Measurements from ENCODE around the gene ASIC2. TPM values are rescaled to one million over a fixed set of nuclear protein-coding genes. Genes with fewer than 3 reads are reported as not detected.

ASIC2 gene
- total RNA-seq, 1 experiment from 2014 or later: not detected

DNA sequence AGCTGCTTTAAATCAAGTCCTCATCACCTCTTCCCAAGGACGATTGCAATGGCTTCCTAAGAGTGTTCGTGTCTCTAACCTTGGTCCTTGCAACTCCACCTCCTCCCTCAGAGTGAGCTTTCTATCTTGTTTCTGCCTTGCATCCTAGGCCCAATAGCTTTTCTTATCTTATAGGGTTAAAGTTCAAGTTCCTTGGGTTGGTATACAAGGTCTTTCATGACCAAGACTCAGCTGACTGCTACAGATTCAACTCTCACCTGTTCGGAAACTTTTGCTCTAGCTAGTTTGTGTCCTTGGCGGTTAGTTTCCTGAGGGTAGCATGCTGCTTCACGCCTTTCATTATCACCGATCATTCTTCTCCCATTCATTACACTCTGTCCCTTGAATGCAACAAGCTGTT, 290.8 kb downstream of the ASIC2 start:
- Mint-ChIP-seq H3K36me3 (ENCODE audit: insufficient read depth, unreplicated experiment) (no peaks in the 10 kb centered on the region), H3K27me3 (ENCODE audit: insufficient read depth, unreplicated experiment) (peaks cover 4% of the 10 kb centered on the region), H3K9me3 (ENCODE audit: unreplicated experiment) (peaks cover 10% of the 10 kb centered on the region), H3K27ac (ENCODE audit: unreplicated experiment) (no peak overlapping the region), H3K4me1 (ENCODE audit: low read depth, unreplicated experiment) (peaks cover 19% of the 10 kb centered on the region), H3K4me3 (ENCODE audit: unreplicated experiment) (no peak overlapping the region)
- Histone ChIP-seq H3K4me1 (peaks cover 12% of the 10 kb centered on the region), H3K9me3 (no peaks in the 10 kb centered on the region), H3K36me3 (ENCODE audit: control insufficient read depth, insufficient read depth, low read length) (no peaks in the 10 kb centered on the region), H3K4me3 (ENCODE audit: low read depth, low read length) (no peak overlapping the region), H3K27me3 (replicated peaks; ENCODE audit: control insufficient read depth, insufficient read depth, low read length) (no peaks in the 10 kb centered on the region)
- intact Hi-C loops (cut with micrococcal nuclease; ENCODE audit: unreplicated experiment): no loop called here
- POLR2A ChIA-PET: no interaction called here
- TF ChIP-seq, protein P1, sequence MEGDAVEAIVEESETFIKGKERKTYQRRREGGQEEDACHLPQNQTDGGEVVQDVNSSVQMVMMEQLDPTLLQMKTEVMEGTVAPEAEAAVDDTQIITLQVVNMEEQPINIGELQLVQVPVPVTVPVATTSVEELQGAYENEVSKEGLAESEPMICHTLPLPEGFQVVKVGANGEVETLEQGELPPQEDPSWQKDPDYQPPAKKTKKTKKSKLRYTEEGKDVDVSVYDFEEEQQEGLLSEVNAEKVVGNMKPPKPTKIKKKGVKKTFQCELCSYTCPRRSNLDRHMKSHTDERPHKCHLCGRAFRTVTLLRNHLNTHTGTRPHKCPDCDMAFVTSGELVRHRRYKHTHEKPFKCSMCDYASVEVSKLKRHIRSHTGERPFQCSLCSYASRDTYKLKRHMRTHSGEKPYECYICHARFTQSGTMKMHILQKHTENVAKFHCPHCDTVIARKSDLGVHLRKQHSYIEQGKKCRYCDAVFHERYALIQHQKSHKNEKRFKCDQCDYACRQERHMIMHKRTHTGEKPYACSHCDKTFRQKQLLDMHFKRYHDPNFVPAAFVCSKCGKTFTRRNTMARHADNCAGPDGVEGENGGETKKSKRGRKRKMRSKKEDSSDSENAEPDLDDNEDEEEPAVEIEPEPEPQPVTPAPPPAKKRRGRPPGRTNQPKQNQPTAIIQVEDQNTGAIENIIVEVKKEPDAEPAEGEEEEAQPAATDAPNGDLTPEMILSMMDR (IDR thresholded peaks at IDR 0.05; ENCODE audit: insufficient read depth in 1 of 2, low read depth in 1 of 2, low read length in 1 of 2, severe bottlenecking in 1 of 2, unreplicated experiment in 1 of 2): no peak
- no TSS peak for BruUV-seq (replicated peaks)
- DNase-seq: no peak
- CTCF ChIA-PET: interaction anchor here (1.1 kb wide), 1 partner anchor 66 kb away, joined by 3 read pairs; no protein-coding TSS in a partner anchor

DNA sequence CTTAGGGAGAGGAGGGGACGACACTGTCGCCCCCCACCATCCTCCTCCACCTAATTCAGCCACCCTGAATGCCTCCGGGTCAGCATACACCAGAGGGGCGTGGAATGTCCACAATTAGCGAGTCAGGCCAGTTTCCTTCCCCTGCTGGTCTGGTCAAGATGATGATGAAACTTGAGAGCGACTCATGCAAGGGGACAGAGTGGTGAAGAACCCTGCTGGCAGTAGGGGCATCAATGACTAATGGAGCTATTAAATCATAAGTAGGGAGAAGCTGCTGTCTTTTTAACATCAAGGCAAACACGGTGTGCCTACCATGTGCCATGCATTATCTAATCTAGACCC, 294.2 kb downstream of the ASIC2 start:
- BruUV-seq (replicated peaks): no TSS peak
- H3K36me3 Mint-ChIP-seq (ENCODE audit: insufficient read depth, unreplicated experiment): no peaks in the 10 kb centered on the region
- ChIA-PET POLR2A (interaction anchor here (0.6 kb wide), 1 partner anchor 62 kb away, joined by 3 read pairs; no protein-coding TSS in a partner anchor), CTCF (interaction anchor here (0.6 to 2.8 kb wide), 11 partner anchors 11 to 215 kb away, joined by 3 to 40 read pairs (median 8); partner anchors contain the start of gene MYO1D)
- H3K4me3 Mint-ChIP-seq (ENCODE audit: unreplicated experiment): peak overlapping the region; percentile 82
- intact Hi-C loops (cut with micrococcal nuclease; ENCODE audit: unreplicated experiment): loop anchor here (1.0 to 2.0 kb wide), 6 partner anchors 36 to 216 kb away; partner anchors contain the start of gene MYO1D
- H3K9me3 Mint-ChIP-seq (ENCODE audit: unreplicated experiment): no peaks in the 10 kb centered on the region
- TF ChIP-seq, protein P1 (IDR thresholded peaks at IDR 0.05; ENCODE audit: insufficient read depth in 1 of 2, low read depth in 1 of 2, low read length in 1 of 2, severe bottlenecking in 1 of 2, unreplicated experiment in 1 of 2): no peak
- peaks cover 23% of the 10 kb centered on the region for H3K4me1 Mint-ChIP-seq (ENCODE audit: low read depth, unreplicated experiment)
- H3K9me3 ChIP-seq: no peaks in the 10 kb centered on the region
- peak overlapping the region; percentile 6 for H3K4me3 ChIP-seq (ENCODE audit: low read depth, low read length)
- no peaks in the 10 kb centered on the region for H3K27me3 Mint-ChIP-seq (ENCODE audit: insufficient read depth, unreplicated experiment)
- H3K27me3 ChIP-seq (replicated peaks; ENCODE audit: control insufficient read depth, insufficient read depth, low read length): no peaks in the 10 kb centered on the region
- peaks cover 12% of the 10 kb centered on the region for H3K4me1 ChIP-seq
- H3K36me3 ChIP-seq (ENCODE audit: control insufficient read depth, insufficient read depth, low read length): no peaks in the 10 kb centered on the region
- peak overlapping the region; percentile 92 for H3K27ac Mint-ChIP-seq (ENCODE audit: unreplicated experiment)
- DNase-seq: peak; percentile 50 to 67

DNA sequence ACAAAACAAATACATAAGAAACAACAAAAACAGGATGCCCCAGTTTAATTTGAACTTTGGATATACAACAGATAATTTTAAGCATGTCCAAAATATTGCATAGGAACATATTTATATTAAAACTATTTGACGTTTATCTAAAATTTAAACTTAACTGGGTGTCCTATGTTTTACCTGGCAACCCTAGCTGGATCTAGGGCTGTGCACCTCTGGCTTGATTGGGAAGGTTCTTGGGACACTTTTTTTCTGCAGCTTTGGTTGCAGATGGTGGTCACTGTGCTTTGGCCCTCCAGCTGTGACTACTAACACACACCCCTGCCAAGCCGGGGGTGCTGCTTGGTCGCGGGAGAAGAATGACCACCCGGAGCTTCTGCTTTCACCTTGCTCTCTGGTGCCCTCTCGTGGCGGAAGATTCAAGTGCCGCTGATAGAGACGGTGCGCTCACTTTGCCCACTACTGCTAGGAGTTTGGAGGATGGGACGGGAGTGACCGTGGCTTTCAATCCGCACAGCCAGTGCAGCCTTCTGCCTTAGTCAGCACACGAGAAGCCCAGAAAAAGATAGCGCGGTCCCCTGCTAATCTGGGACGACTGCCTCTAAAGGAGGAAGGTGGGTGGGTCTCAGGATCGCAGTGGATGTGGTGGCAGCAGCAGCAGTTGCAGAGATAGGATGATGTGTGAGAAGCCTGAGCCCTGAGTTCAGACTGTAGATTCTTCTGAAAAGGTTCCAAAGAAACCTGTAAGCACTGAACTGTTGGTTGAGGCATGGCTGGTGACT, 294.8 kb downstream of the ASIC2 start:
- intact Hi-C loops (cut with micrococcal nuclease; ENCODE audit: unreplicated experiment): loop anchor here (1.0 to 2.0 kb wide), 6 partner anchors 35 to 215 kb away; partner anchors contain the start of gene MYO1D
- POLR2A ChIA-PET: interaction anchor here (0.8 kb wide), 1 partner anchor 36 kb away, joined by 3 read pairs; no protein-coding TSS in a partner anchor

More for the DNA sequence above, 294.8 kb downstream of the ASIC2 start:
- peak overlapping the region; percentile 6 for H3K4me3 ChIP-seq (ENCODE audit: low read depth, low read length)
- no peaks in the 10 kb centered on the region for H3K36me3 Mint-ChIP-seq (ENCODE audit: insufficient read depth, unreplicated experiment)
- peaks cover 12% of the 10 kb centered on the region for H3K4me1 ChIP-seq
- H3K36me3 ChIP-seq (ENCODE audit: control insufficient read depth, insufficient read depth, low read length): no peaks in the 10 kb centered on the region
- H3K9me3 Mint-ChIP-seq (ENCODE audit: unreplicated experiment): no peaks in the 10 kb centered on the region
- peak overlapping the region; percentile 92 for H3K27ac Mint-ChIP-seq (ENCODE audit: unreplicated experiment)
- H3K4me3 Mint-ChIP-seq (ENCODE audit: unreplicated experiment): peak overlapping the region; percentile 82
- TF ChIP-seq, protein P1 (IDR thresholded peaks at IDR 0.05; ENCODE audit: insufficient read depth in 1 of 2, low read depth in 1 of 2, low read length in 1 of 2, severe bottlenecking in 1 of 2, unreplicated experiment in 1 of 2): peak; percentile 93 to 94
- H3K27me3 Mint-ChIP-seq (ENCODE audit: insufficient read depth, unreplicated experiment): no peaks in the 10 kb centered on the region
- H3K9me3 ChIP-seq: no peaks in the 10 kb centered on the region
- BruUV-seq (replicated peaks): no TSS peak
- H3K27me3 ChIP-seq (replicated peaks; ENCODE audit: control insufficient read depth, insufficient read depth, low read length): no peaks in the 10 kb centered on the region
- peaks cover 23% of the 10 kb centered on the region for H3K4me1 Mint-ChIP-seq (ENCODE audit: low read depth, unreplicated experiment)
- peak; percentile 87 to 92 for DNase-seq
- CTCF ChIA-PET: interaction anchor here (0.6 to 2.8 kb wide), 15 partner anchors 11 to 554 kb away, joined by 3 to 40 read pairs (median 5); partner anchors contain the start of genes MYO1D, PSMD11 and TMEM98

All from Caco-2 (cell line).